ENCODE data around the gene PI4K2A. TPM values are rescaled to one million over a fixed set of nuclear protein-coding genes. Genes with fewer than 3 reads are reported as not detected.
"Not testable (repeated sequence)": the region's sequence is repeated elsewhere in the genome, so short reads cannot be mapped to it uniquely, and the experiment has no call there.

Gene PI4K2A
- total RNA-seq, 1 donor from 2014 or later, result 11.0 TPM

GRCh38 chr10:97659589-97659988 lies 19.1 kb downstream of the PI4K2A start:
- intact Hi-C loops (cut with DNase I), result no loop called here
- DNase-seq (ENCODE audit: missing footprints) (no peak), ATAC-seq (no peak)

- intact Hi-C loops (cut with DNase I), result no loop called here
- no peak for DNase-seq (ENCODE audit: missing footprints)
- no peak for ATAC-seq
Measured at GRCh38 chr10:97664282-97664850, 23.9 kb downstream of the PI4K2A start.

- ATAC-seq, result no peak
- intact Hi-C loops (cut with DNase I), result no loop called here
- no peak for DNase-seq (ENCODE audit: missing footprints)
Measured at GRCh38 chr10:97666992-97667391, 26.5 kb downstream of the PI4K2A start.

- DNase-seq (ENCODE audit: missing footprints), result no peak
- ATAC-seq, result no peak
- intact Hi-C loops (cut with DNase I), result no loop called here
Measured at GRCh38 chr10:97667463-97667862, 27.0 kb downstream of the PI4K2A start.

- no peak for DNase-seq (ENCODE audit: missing footprints)
- ATAC-seq, result no peak
- intact Hi-C loops (cut with DNase I), result no loop called here
Measured at GRCh38 chr10:97669571-97669970, 29.1 kb downstream of the PI4K2A start.

GRCh38 chr10:97673736-97674525 lies 33.5 kb downstream of the PI4K2A start:
- intact Hi-C loops (cut with DNase I), result no loop called here
- ATAC-seq (no peak), DNase-seq (ENCODE audit: missing footprints) (no peak)

GRCh38 chr10:97675222-97675621 lies 34.8 kb downstream of the PI4K2A start:
- DNase-seq (ENCODE audit: missing footprints), result no peak
- ATAC-seq, result no peak
- intact Hi-C loops (cut with DNase I), result no loop called here

- DNase-seq (ENCODE audit: missing footprints) (no peak), ATAC-seq (peak; percentile 57)
- intact Hi-C loops (cut with DNase I), result loop anchor here (1.0 kb wide), 1 partner anchor 54 kb away; no protein-coding TSS in a partner anchor
Measured at GRCh38 chr10:97676770-97677581, 36.5 kb downstream of the PI4K2A start.

GRCh38 chr10:97679594-97679993 lies 39.1 kb downstream of the PI4K2A start:
- intact Hi-C loops (cut with DNase I), result no loop called here
- ATAC-seq, result no peak

GRCh38 chr10:97682042-97682441 lies 41.6 kb downstream of the PI4K2A start:
- DNase-seq (ENCODE audit: missing footprints) (no peak), ATAC-seq (no peak)
- intact Hi-C loops (cut with DNase I), result no loop called here

More at GRCh38 chr10:97679594-97679993, 39.1 kb downstream of the PI4K2A start:
- no peak for DNase-seq (ENCODE audit: missing footprints)

GRCh38 chr10:97683556-97684367 lies 43.3 kb downstream of the PI4K2A start:
- ATAC-seq (no peak), DNase-seq (ENCODE audit: missing footprints) (no peak)
- intact Hi-C loops (cut with DNase I), result no loop called here

- ATAC-seq; DNase-seq (ENCODE audit: missing footprints); intact Hi-C loops (cut with DNase I): not testable (repeated sequence)
Measured at GRCh38 chr10:97684368-97684713, 43.9 kb downstream of the PI4K2A start.

- intact Hi-C loops (cut with DNase I), result no loop called here
- DNase-seq (ENCODE audit: missing footprints), result no peak
- no peak for ATAC-seq
Measured at GRCh38 chr10:97684866-97685394, 44.5 kb downstream of the PI4K2A start.

GRCh38 chr10:97685395-97685958 lies 45.0 kb downstream of the PI4K2A start:
- ATAC-seq, result no peak
- intact Hi-C loops (cut with DNase I), result no loop called here
- no peak for DNase-seq (ENCODE audit: missing footprints)

GRCh38 chr10:97686301-97686961 lies 46.0 kb downstream of the PI4K2A start:
- ATAC-seq (peak; percentile 4), DNase-seq (ENCODE audit: missing footprints) (no peak)
- intact Hi-C loops (cut with DNase I), result no loop called here

GRCh38 chr10:97686962-97687784 lies 46.7 kb downstream of the PI4K2A start, which contains the start of gene AVPI1:
Gene AVPI1 (minus strand): TSS chr10:97687241. CDS start chr10:97679905, 7,336 bp downstream.
- intact Hi-C loops (cut with DNase I), result no loop called here
- ATAC-seq (peak; percentile 96), DNase-seq (ENCODE audit: missing footprints) (peak; percentile 99)
